Fibroblast of pulmonary artery (primary cell): ENCODE results near the gene ACVR2A.

Experiments
- DNase-seq: peaks from one replicate; pipeline ENCODE4 v3.0.0-alpha.2; 2010; ENCODE audit warnings: low read depth
- H3K4me3 ChIP-seq: replicated peaks from 2 replicates; pipeline ENCODE4 v1.5.1; 2011; ENCODE audit warnings: low read depth, mild to moderate bottlenecking, control low read depth, low read length, moderate library complexity
- TF ChIP-seq, protein P1 (sequence below): IDR thresholded peaks from 2 replicates; pipeline ENCODE4 v1.5.1; 2011; ENCODE audit warnings: mild to moderate bottlenecking, control low read depth, low read length, inconsistent platforms; ENCODE audit errors: missing control alignments

The ACVR2A gene

DNA sequence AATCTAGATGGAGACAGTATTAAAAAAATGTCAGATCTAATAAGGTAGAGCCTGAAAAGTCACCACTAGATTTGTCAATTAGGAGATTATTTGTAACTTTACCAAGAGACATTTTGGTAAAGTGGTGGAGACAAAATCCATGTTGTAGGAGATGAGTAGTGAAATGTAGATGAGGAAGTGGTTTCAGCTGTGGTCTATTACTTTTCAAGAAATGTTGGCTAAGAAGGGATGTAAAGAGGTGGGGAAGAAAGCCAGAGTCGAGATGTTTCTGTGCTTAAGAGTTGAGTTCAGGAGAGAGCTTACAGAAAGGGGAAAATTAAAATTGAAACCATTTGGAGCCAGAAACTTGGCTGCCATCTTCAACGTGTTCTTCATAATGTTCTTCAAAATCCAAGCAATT, 22.2 kb downstream of the ACVR2A start:
- no peak for DNase-seq
- no peak overlapping the region for H3K4me3 ChIP-seq
- TF ChIP-seq, protein P1, sequence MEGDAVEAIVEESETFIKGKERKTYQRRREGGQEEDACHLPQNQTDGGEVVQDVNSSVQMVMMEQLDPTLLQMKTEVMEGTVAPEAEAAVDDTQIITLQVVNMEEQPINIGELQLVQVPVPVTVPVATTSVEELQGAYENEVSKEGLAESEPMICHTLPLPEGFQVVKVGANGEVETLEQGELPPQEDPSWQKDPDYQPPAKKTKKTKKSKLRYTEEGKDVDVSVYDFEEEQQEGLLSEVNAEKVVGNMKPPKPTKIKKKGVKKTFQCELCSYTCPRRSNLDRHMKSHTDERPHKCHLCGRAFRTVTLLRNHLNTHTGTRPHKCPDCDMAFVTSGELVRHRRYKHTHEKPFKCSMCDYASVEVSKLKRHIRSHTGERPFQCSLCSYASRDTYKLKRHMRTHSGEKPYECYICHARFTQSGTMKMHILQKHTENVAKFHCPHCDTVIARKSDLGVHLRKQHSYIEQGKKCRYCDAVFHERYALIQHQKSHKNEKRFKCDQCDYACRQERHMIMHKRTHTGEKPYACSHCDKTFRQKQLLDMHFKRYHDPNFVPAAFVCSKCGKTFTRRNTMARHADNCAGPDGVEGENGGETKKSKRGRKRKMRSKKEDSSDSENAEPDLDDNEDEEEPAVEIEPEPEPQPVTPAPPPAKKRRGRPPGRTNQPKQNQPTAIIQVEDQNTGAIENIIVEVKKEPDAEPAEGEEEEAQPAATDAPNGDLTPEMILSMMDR: no peak

DNA sequence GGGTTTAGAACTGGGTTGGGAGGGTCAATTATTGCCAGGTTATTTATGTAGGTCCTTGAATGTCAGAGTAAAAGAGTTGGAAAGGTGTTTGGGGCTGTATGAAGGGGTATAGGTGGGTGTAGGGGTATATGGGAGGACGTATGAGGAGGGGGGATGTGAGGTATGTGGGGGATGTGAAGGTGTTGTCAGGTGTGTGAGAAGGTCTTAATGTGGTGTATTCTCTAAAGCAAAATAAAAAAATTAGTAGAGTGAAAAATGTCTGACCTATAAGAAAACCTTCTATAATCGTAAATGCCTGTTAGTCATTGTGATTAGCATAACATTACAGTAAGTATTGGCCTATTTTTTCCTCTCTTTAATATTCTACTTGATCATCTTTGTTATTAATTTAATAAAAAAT, 25.1 kb downstream of the ACVR2A start:
- TF ChIP-seq, protein P1: no peak
- no peak for DNase-seq

DNA sequence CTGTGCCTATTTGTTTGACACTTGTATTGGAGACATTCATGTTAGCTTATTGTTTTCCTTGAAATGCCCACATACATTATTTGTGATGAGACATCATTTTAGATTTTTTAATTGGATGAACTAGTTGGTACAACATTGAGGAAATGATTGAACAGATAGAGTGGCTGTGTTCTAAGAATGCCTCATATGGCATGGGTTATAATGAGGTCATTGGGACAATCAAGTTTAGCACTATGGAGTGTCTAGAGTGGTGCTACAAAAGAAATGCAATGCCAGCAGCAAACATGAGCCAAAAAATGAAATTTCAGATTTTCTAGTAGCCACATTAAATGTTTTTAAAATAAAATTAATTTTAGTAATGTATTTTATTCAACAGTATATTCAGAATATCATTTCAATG, 28.1 kb downstream of the ACVR2A start:
- TF ChIP-seq, protein P1: no peak
- H3K4me3 ChIP-seq: no peak overlapping the region

More for the DNA sequence above, 25.1 kb downstream of the ACVR2A start:
- no peak overlapping the region for H3K4me3 ChIP-seq

DNA sequence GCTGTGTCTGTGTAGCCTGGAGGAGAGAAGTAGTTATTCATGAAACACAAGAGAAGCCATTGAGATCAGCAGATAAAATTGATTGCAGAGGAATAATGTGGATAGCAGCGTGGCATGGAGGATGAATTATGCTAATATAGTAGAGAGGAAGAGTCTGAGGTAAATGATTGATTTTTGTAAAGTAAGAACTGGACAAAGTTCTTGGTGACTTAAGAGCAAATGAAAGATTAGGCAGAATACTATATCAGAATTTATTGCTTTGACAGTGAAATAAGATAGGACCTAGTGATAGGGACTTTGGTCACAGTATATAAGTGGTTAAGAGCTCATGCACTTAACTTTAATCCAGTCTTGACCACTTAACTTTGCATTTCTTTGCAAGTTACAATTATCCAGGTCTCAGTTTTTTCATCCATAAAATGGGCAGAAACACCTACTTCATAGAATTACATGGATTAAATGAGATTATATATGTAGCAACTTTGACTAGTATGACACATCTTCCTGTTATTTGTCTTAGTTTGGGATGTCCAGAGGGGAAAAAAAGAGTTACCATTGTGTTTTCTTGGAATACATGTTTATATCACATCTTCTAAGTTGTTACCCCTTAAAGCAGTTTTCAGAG, 29.1 kb downstream of the ACVR2A start:
- DNase-seq: peak; percentile 8
- TF ChIP-seq, protein P1: no peak
- H3K4me3 ChIP-seq: no peak overlapping the region

More for the DNA sequence above, 28.1 kb downstream of the ACVR2A start:
- DNase-seq: no peak

DNA sequence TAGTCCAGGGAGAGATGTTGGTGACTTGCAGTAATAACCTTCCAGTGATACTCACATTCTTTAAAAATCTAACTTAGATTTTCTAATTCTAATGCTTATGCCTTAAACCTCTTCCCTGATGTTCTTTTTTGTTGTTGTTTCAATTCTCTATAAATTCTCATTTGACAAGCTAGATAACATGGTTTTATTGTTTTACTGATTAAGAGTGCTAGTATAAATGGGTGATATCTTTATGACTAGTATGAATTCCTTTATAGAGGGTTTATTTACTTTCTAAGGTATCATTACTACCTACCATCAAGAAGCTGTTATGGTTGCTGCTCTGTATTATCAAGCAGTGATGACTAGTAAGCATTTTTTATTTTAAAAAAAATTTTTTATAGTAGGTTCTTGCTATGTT, 35.0 kb downstream of the ACVR2A start:
- no peak overlapping the region for H3K4me3 ChIP-seq
- DNase-seq: no peak
- TF ChIP-seq, protein P1: no peak

DNA sequence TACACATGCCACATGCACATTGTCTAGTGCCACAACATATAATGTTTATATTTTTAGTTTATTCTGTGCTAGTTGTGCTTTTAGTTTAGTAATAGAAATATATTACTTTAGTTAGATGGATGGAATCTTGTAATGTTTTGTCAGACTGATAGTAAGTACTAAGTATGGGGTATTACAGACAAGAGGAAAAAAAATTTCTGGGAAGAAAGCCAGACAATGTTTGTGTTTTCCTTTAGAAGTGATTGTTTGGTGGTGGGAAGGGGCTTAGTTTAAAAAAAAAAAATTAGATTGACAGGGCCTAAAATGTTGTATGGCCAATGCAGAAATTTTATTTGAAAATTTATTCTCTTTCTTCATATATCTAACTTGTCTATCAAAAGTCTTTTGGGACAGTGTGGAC, 37.8 kb downstream of the ACVR2A start:
- DNase-seq: no peak
- TF ChIP-seq, protein P1: no peak
- no peak overlapping the region for H3K4me3 ChIP-seq

DNA sequence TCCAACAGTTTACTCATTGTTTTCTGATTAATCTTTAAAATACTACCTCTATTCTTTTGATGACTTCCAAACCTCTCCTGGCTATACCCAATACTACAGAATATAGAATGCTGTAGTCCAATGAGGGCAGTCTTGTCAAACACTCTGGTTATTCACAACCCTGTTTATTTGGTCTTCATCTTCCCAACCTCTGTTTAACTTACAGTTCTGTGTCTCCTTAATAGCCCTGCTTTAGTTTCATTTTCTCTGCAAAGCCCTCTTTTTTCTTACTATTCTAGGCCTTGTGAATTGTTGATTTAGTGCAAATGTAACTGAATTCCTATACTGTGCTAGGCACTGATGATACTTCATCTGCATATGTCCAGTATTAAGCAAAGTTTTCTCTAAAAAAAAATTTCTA, 40.0 kb downstream of the ACVR2A start:
- DNase-seq: no peak
- TF ChIP-seq, protein P1: no peak
- no peak overlapping the region for H3K4me3 ChIP-seq
